HG02840 (cell line): ENCODE data around the gene LRFN5.

Experiments used
- ATAC-seq: cut with Tn5 transposase; IDR thresholded peaks from one replicate; pipeline ENCODE4 v1.9.1; 2021; ENCODE audit warnings: mild to moderate bottlenecking, moderate library complexity, moderate number of reproducible peaks; ENCODE audit not compliant: unreplicated experiment, low FRiP score

Gene LRFN5

GRCh38 chr14:41761204-41761603, 154.5 kb downstream of the LRFN5 start:
- ATAC-seq = no peak

GRCh38 chr14:41766772-41767171, 160.1 kb downstream of the LRFN5 start:
- no peak for ATAC-seq

GRCh38 chr14:41773536-41774279, 167.0 kb downstream of the LRFN5 start:
- ATAC-seq = no peak

- ATAC-seq = no peak
These were observed 175.8 kb downstream of the LRFN5 start for GRCh38 chr14:41782511-41782910.

GRCh38 chr14:41783403-41783802, 176.7 kb downstream of the LRFN5 start:
- no peak for ATAC-seq

- ATAC-seq = no peak
These were observed 179.0 kb downstream of the LRFN5 start for GRCh38 chr14:41785696-41786095.

- ATAC-seq = no peak
These were observed 193.1 kb downstream of the LRFN5 start for GRCh38 chr14:41799817-41800216.

- no peak for ATAC-seq
These were observed 199.0 kb downstream of the LRFN5 start for GRCh38 chr14:41805633-41806032.

- ATAC-seq = no peak
These were observed 199.8 kb downstream of the LRFN5 start for GRCh38 chr14:41806366-41806975.

- no peak for ATAC-seq
These were observed 203.7 kb downstream of the LRFN5 start for GRCh38 chr14:41810362-41810761.

- no peak for ATAC-seq
These were observed 210.9 kb downstream of the LRFN5 start for GRCh38 chr14:41817626-41818025.

GRCh38 chr14:41824441-41824840, 217.8 kb downstream of the LRFN5 start:
- ATAC-seq = no peak

- ATAC-seq = no peak
These were observed 218.9 kb downstream of the LRFN5 start for GRCh38 chr14:41825622-41826021.

GRCh38 chr14:41830714-41831406, 224.2 kb downstream of the LRFN5 start:
- no peak for ATAC-seq

GRCh38 chr14:41839661-41840060, 233.0 kb downstream of the LRFN5 start:
- no peak for ATAC-seq

GRCh38 chr14:41859336-41859735, 252.7 kb downstream of the LRFN5 start:
- no peak for ATAC-seq

- ATAC-seq = no peak
These were observed 253.9 kb downstream of the LRFN5 start for GRCh38 chr14:41860586-41860985.

GRCh38 chr14:41865894-41866293, 259.2 kb downstream of the LRFN5 start:
- ATAC-seq = no peak

GRCh38 chr14:41868396-41868795, 261.7 kb downstream of the LRFN5 start:
- no peak for ATAC-seq

GRCh38 chr14:41872931-41873685, 266.4 kb downstream of the LRFN5 start:
- ATAC-seq = no peak
